GM23338 (cell line): ENCODE data around the gene UMODL1. TPM values are rescaled to one million over a fixed set of nuclear protein-coding genes. Genes with fewer than 3 reads are reported as not detected.

Experiments used
- ATAC-seq: fragments of 200-7000 bp; cut with Tn5 transposase; 3 replicates; pipeline ENCODE4 v1.9.1; 2020
- DNase-seq: peaks from one replicate; pipeline ENCODE4 v3.0.0-alpha.2; 2015; ENCODE audit warnings: low spot score
- H2AFZ ChIP-seq: fragments of 200-600 bp; sonication (generic); 2 replicates; pipeline ENCODE4 v1.8.0; 2016; ENCODE audit warnings: antibody characterized with exemption, mild to moderate bottlenecking, moderate library complexity
- H3F3A ChIP-seq: fragments of 200-600 bp; sonication (generic); replicated peaks from 2 replicates; pipeline ENCODE4 v1.8.0; 2017; ENCODE audit warnings: antibody characterized with exemption, mixed run types, low read depth
- H3K27ac ChIP-seq: fragments of 200-600 bp; sonication (generic); 2 replicates; pipeline ENCODE4 v1.6.1; 2016; ENCODE audit warnings: low read depth
- H3K27me3 ChIP-seq: fragments of 200-600 bp; sonication (generic); 2 replicates; pipeline ENCODE4 v1.8.0; 2016; ENCODE audit warnings: mild to moderate bottlenecking, mixed run types, moderate library complexity; ENCODE audit not compliant: insufficient read depth
- H3K36me3 ChIP-seq: fragments of 200-600 bp; sonication (generic); 2 replicates; pipeline ENCODE4 v1.8.0; 2016; ENCODE audit warnings: mild to moderate bottlenecking; ENCODE audit not compliant: insufficient read depth
- H3K4me1 ChIP-seq: fragments of 200-600 bp; sonication (generic); 2 replicates; pipeline ENCODE4 v1.8.0; 2016; ENCODE audit warnings: mild to moderate bottlenecking, moderate library complexity; ENCODE audit not compliant: insufficient read depth
- H3K4me2 ChIP-seq: fragments of 200-600 bp; sonication (generic); 2 replicates; pipeline ENCODE4 v1.7.1; 2017; ENCODE audit warnings: mixed run types
- H3K4me3 ChIP-seq: fragments of 200-600 bp; sonication (generic); 2 replicates; pipeline ENCODE4 v1.6.1; 2016; ENCODE audit warnings: mixed run types
- H3K79me2 ChIP-seq: fragments of 200-600 bp; sonication (generic); replicated peaks from 2 replicates; pipeline ENCODE4 v1.8.0; 2017; ENCODE audit warnings: mild to moderate bottlenecking; ENCODE audit not compliant: insufficient read depth
- H3K9me2 ChIP-seq: fragments of 200-600 bp; sonication (generic); 2 replicates; pipeline ENCODE4 v1.8.0; 2017; ENCODE audit not compliant: insufficient read depth
- H4K20me1 ChIP-seq: fragments of 200-600 bp; sonication (generic); replicated peaks from 2 replicates; pipeline ENCODE4 v1.8.0; 2017; ENCODE audit warnings: mild to moderate bottlenecking; ENCODE audit not compliant: insufficient read depth
- H3K27ac Mint-ChIP-seq: 2 replicates; pipeline ENCODE4 v1.8.0; 2020; ENCODE audit warnings: inconsistent platforms, mild to moderate bottlenecking, moderate library complexity, mixed read lengths
- H3K27me3 Mint-ChIP-seq: 3 replicates; pipeline ENCODE4 v1.8.0; 2022; ENCODE audit warnings: low read depth, mild to moderate bottlenecking, moderate library complexity, mixed read lengths, inconsistent platforms; ENCODE audit not compliant: insufficient read depth, poor library complexity
- H3K36me3 Mint-ChIP-seq: 3 replicates; pipeline ENCODE4 v1.8.0; 2021; ENCODE audit warnings: low read depth, mild to moderate bottlenecking, inconsistent platforms, moderate library complexity, mixed read lengths
- H3K4me1 Mint-ChIP-seq: 3 replicates; pipeline ENCODE4 v1.8.0; 2020; ENCODE audit warnings: mild to moderate bottlenecking, inconsistent platforms, mixed read lengths
- H3K4me3 Mint-ChIP-seq: 3 replicates; pipeline ENCODE4 v1.8.0; 2021; ENCODE audit warnings: moderate library complexity, mild to moderate bottlenecking, inconsistent platforms, mixed read lengths
- H3K9me3 Mint-ChIP-seq: 3 replicates; pipeline ENCODE4 v1.8.0; 2020; ENCODE audit warnings: moderate library complexity, mild to moderate bottlenecking, inconsistent platforms, mixed read lengths
- REST ChIP-seq: IDR thresholded peaks from one replicate; pipeline ENCODE4 v1.6.1; 2018; ENCODE audit warnings: antibody characterized with exemption; ENCODE audit not compliant: unreplicated experiment
- polyA plus RNA-seq: library from polyadenylated mRNA; unstranded; fragments of >200 nt; fragmentation: Nextera tagmentation; extraction: Ambion mirVana; gene quantifications from 2 replicates; pipeline ENCODE4 v1.2.1, GENCODE V29; 2016
- total RNA-seq: library from RNA; depleted of rRNA; stranded (reverse); fragments of >200 nt; shearing (Covaris generic); gene quantifications from 2 replicates; pipeline ENCODE4 v1.2.3, GENCODE V29; 2014
- TF ChIP-seq, protein P1 (sequence below): fragments of 250-450 bp; sonication (Bioruptor Pico); IDR thresholded peaks from 2 replicates; pipeline ENCODE4 v1.5.0; 2020; ENCODE audit warnings: mild to moderate bottlenecking, moderate library complexity
- TF ChIP-seq, protein P2 (sequence below): IDR thresholded peaks from 2 replicates; pipeline ENCODE4 v1.6.1; 2016; ENCODE audit warnings: antibody characterized with exemption

Gene UMODL1
- total and polyA plus RNA-seq, 2 experiments from 2014 or later: not detected

GRCh38 chr21:42132183-42132582, 61.1 kb downstream of the UMODL1 start (continued):
- TF ChIP-seq REST: no peak
- TF ChIP-seq, protein P1, sequence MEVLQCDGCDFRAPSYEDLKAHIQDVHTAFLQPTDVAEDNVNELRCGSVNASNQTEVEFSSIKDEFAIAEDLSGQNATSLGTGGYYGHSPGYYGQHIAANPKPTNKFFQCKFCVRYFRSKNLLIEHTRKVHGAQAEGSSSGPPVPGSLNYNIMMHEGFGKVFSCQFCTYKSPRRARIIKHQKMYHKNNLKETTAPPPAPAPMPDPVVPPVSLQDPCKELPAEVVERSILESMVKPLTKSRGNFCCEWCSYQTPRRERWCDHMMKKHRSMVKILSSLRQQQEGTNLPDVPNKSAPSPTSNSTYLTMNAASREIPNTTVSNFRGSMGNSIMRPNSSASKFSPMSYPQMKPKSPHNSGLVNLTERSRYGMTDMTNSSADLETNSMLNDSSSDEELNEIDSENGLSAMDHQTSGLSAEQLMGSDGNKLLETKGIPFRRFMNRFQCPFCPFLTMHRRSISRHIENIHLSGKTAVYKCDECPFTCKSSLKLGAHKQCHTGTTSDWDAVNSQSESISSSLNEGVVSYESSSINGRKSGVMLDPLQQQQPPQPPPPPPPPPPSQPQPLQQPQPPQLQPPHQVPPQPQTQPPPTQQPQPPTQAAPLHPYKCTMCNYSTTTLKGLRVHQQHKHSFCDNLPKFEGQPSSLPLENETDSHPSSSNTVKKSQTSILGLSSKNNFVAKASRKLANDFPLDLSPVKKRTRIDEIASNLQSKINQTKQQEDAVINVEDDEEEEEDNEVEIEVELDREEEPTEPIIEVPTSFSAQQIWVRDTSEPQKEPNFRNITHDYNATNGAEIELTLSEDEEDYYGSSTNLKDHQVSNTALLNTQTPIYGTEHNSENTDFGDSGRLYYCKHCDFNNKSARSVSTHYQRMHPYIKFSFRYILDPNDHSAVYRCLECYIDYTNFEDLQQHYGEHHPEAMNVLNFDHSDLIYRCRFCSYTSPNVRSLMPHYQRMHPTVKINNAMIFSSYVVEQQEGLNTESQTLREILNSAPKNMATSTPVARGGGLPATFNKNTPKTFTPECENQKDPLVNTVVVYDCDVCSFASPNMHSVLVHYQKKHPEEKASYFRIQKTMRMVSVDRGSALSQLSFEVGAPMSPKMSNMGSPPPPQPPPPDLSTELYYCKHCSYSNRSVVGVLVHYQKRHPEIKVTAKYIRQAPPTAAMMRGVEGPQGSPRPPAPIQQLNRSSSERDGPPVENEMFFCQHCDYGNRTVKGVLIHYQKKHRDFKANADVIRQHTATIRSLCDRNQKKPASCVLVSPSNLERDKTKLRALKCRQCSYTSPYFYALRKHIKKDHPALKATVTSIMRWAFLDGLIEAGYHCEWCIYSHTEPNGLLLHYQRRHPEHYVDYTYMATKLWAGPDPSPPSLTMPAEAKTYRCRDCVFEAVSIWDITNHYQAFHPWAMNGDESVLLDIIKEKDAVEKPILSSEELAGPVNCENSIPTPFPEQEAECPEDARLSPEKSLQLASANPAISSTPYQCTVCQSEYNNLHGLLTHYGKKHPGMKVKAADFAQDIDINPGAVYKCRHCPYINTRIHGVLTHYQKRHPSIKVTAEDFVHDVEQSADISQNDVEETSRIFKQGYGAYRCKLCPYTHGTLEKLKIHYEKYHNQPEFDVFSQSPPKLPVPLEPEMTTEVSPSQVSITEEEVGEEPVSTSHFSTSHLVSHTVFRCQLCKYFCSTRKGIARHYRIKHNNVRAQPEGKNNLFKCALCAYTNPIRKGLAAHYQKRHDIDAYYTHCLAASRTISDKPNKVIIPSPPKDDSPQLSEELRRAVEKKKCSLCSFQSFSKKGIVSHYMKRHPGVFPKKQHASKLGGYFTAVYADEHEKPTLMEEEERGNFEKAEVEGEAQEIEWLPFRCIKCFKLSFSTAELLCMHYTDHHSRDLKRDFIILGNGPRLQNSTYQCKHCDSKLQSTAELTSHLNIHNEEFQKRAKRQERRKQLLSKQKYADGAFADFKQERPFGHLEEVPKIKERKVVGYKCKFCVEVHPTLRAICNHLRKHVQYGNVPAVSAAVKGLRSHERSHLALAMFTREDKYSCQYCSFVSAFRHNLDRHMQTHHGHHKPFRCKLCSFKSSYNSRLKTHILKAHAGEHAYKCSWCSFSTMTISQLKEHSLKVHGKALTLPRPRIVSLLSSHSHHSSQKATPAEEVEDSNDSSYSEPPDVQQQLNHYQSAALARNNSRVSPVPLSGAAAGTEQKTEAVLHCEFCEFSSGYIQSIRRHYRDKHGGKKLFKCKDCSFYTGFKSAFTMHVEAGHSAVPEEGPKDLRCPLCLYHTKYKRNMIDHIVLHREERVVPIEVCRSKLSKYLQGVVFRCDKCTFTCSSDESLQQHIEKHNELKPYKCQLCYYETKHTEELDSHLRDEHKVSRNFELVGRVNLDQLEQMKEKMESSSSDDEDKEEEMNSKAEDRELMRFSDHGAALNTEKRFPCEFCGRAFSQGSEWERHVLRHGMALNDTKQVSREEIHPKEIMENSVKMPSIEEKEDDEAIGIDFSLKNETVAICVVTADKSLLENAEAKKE (CRISPR knock-in tag): no peak

- H3K4me1 Mint-ChIP-seq: no peaks in the 10 kb centered on the region; the same call in 2 of the 3 replicates
- H3K9me3 Mint-ChIP-seq: no peaks in the 10 kb centered on the region
- ATAC-seq (no peak), DNase-seq (no peak)
- Histone ChIP-seq H3F3A (no peaks in the 10 kb centered on the region), H3K79me2 (no peaks in the 10 kb centered on the region), H3K9me2 (peaks cover 8% of the 10 kb centered on the region; the same call in 1 of the 2 replicates), H3K27ac (no peak overlapping the region), H3K27me3 (no peaks in the 10 kb centered on the region), H3K4me1 (no peaks in the 10 kb centered on the region), H3K4me2 (no peak overlapping the region), H3K36me3 (no peaks in the 10 kb centered on the region), H3K4me3 (no peak overlapping the region), H4K20me1 (no peaks in the 10 kb centered on the region), H2AFZ (no peak overlapping the region)
- no peaks in the 10 kb centered on the region for H3K36me3 Mint-ChIP-seq
- H3K27ac Mint-ChIP-seq: no peak overlapping the region
- peaks cover 8% of the 10 kb centered on the region for H3K27me3 Mint-ChIP-seq
- H3K4me3 Mint-ChIP-seq: no peak overlapping the region
- TF ChIP-seq, protein P1 (CRISPR knock-in tag): no peak
- TF ChIP-seq, protein P2, sequence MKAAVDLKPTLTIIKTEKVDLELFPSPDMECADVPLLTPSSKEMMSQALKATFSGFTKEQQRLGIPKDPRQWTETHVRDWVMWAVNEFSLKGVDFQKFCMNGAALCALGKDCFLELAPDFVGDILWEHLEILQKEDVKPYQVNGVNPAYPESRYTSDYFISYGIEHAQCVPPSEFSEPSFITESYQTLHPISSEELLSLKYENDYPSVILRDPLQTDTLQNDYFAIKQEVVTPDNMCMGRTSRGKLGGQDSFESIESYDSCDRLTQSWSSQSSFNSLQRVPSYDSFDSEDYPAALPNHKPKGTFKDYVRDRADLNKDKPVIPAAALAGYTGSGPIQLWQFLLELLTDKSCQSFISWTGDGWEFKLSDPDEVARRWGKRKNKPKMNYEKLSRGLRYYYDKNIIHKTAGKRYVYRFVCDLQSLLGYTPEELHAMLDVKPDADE: no peak
Observed at GRCh38 chr21:42133131-42133530, 62.0 kb downstream of the UMODL1 start.
